ENCODE data around the gene SAPCD2.

DNA sequence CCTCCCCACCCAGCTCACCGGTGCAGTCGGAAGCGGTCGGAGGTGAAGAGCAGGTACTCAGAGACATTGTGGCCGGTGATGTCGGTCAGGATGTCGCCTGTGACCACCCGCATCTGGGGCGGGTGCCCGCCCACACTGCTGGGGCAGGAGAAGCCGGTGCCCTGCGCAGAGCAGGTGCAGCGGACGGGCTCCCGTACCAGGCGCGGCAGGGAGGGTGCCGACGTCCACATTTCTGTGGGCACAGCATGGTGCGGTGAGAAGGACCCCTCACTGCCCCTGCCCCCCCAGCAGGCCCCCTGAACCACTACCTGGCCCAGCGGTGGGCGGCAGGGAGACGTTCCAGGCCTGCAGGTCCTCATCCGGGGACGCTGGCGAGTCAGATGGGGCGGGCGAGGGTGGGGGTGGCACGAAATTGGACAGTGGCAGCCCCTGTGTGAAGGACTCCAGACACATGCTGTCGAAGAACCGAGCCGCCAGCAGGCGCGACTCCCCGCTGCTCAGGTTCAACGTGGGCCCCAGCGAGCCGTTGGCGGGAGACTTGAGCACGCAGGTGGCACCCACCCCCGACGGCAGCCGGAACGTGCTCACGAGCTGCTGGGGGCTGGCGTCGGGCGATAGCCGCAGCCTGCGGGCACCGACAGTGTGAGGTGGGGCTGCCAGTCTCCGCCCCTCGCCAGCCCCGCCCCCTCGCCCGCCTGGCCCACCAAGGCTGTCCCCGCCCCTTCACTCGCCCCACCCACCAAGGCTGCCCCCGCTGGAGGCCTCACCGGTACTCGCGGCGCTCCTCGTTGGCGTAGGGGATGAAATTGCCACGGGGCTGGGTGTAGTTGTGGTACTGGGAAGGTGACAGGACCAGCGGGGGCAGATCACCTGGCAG is 57.4 kb downstream of the SAPCD2 start:
- no peak for TF ChIP-seq POLR2A (IDR thresholded peaks at IDR 0.05)
- TF ChIP-seq, protein P1, sequence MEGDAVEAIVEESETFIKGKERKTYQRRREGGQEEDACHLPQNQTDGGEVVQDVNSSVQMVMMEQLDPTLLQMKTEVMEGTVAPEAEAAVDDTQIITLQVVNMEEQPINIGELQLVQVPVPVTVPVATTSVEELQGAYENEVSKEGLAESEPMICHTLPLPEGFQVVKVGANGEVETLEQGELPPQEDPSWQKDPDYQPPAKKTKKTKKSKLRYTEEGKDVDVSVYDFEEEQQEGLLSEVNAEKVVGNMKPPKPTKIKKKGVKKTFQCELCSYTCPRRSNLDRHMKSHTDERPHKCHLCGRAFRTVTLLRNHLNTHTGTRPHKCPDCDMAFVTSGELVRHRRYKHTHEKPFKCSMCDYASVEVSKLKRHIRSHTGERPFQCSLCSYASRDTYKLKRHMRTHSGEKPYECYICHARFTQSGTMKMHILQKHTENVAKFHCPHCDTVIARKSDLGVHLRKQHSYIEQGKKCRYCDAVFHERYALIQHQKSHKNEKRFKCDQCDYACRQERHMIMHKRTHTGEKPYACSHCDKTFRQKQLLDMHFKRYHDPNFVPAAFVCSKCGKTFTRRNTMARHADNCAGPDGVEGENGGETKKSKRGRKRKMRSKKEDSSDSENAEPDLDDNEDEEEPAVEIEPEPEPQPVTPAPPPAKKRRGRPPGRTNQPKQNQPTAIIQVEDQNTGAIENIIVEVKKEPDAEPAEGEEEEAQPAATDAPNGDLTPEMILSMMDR (IDR thresholded peaks at IDR 0.05 in 8 of 11, conservative IDR thresholded peaks at IDR 0.05 in 3 of 11): no peak
- TF ChIP-seq POLR2AphosphoS5 (IDR thresholded peaks at IDR 0.05): no peak

All from spleen (tissue), 7 donors.